Measurements from ENCODE around the gene VIM.

GRCh38 chr10:17232276-17232960 lies 4.4 kb downstream of the VIM start:
- TF ChIP-seq GATA2 (IDR thresholded peaks at IDR 0.05; ENCODE audit: low read depth, low read length), result no peak
- no peak for TF ChIP-seq GATA3 (IDR thresholded peaks at IDR 0.05; ENCODE audit: low read depth, low read length)
